K562 (cell line): ENCODE results near the gene HES5. TPM values are rescaled to one million over a fixed set of nuclear protein-coding genes. Genes with fewer than 3 reads are reported as not detected.

Source experiments
- ATAC-seq: fragments of 200-7000 bp; cut with Tn5 transposase; 3 replicates; pipeline ENCODE4 v1.9.1; 2020; ENCODE audit warnings: moderate library complexity
- BruUV-seq: library from RNA; stranded (reverse); fragments of 400-500 nt; replicated peaks from 2 replicates; lab custom pipeline; 2021; lab: Mats Ljungman, UMichigan
- CTCF ChIA-PET: fragments of 300-600 bp; formaldehyde crosslinking; extraction: SDS; loops from one replicate; lab custom pipeline; 2021; ENCODE audit warnings: low intra/inter-chr PET ratio; lab: Yijun Ruan, JAX
- POLR2A ChIA-PET: fragments of 300-600, 350-650 bp; sonication (Branson Sonifier 250); formaldehyde crosslinking; extraction: SDS; loops from one replicate; lab custom pipeline; 2021; ENCODE audit warnings: antibody characterized with exemption, inconsistent platforms; lab: Yijun Ruan, JAX
- DNase-seq, 4 experiments: peaks; one replicate each; pipeline versions ENCODE4 v3.0.0 to v3.0.0-alpha.2; 2011 to 2018; ENCODE audit warnings: low spot score in 3 of 4, mixed read lengths in 3 of 4; ENCODE audit errors: extremely low read depth in 1 of 4
- FAIRE-seq: peaks from 2 replicates; lab custom pipeline; 2011; peaks lifted over from hg19 to GRCh38; lab: Jason Lieb, UNC
- H2AFZ ChIP-seq: 2 replicates; pipeline ENCODE4 v1.6.0; 2011; ENCODE audit warnings: low read depth, low read length, control low read depth, inconsistent platforms
- H3K27ac ChIP-seq: fragments of 200-600 bp; 3 replicates; pipeline ENCODE4 v1.8.0; 2011; ENCODE audit warnings: low read depth, mild to moderate bottlenecking, control low read depth, inconsistent platforms, low read length, moderate library complexity, mixed read lengths; ENCODE audit errors: extremely low read depth
- H3K27me3 ChIP-seq, 2 experiments: fragments of 300-600 bp in 1 of 2; 2 replicates in 1 of 2; 3 replicates in 1 of 2; pipeline versions ENCODE4 v1.6.0 to v1.8.0; 2011; ENCODE audit warnings: inconsistent platforms in 2 of 2, low read length in 2 of 2, mild to moderate bottlenecking in 1 of 2, mixed read lengths in 1 of 2, moderate library complexity in 1 of 2; ENCODE audit not compliant: control insufficient read depth in 2 of 2, insufficient read depth in 2 of 2
- H3K36me3 ChIP-seq: fragments of 300-600 bp; 3 replicates; pipeline ENCODE4 v1.8.0; 2011; ENCODE audit warnings: mild to moderate bottlenecking, low read length, inconsistent platforms; ENCODE audit not compliant: control insufficient read depth, insufficient read depth
- H3K4me1 ChIP-seq, 2 experiments: fragments of 200-600 bp in 1 of 2; replicated peaks in 1 of 2; 2 replicates in 1 of 2; 3 replicates in 1 of 2; pipeline versions ENCODE4 v1.5.1 to v1.8.0; 2011; ENCODE audit warnings: inconsistent platforms in 2 of 2, low read length in 2 of 2, mild to moderate bottlenecking in 1 of 2, mixed read lengths in 1 of 2, moderate library complexity in 1 of 2; ENCODE audit not compliant: control insufficient read depth in 2 of 2, insufficient read depth in 2 of 2
- H3K4me2 ChIP-seq: 2 replicates; pipeline ENCODE4 v1.6.1; 2011; ENCODE audit warnings: low read length, control low read depth, inconsistent platforms, mixed read lengths; ENCODE audit not compliant: insufficient read depth
- H3K4me3 ChIP-seq: fragments of 200-600 bp; sonication (generic), shearing (Covaris generic); 2 replicates; pipeline ENCODE4 v1.5.1; 2016; ENCODE audit warnings: control low read depth, inconsistent platforms
- H3K79me2 ChIP-seq: fragments of 200-600 bp; 3 replicates; pipeline ENCODE4 v1.8.0; 2011; ENCODE audit warnings: low read length, inconsistent platforms; ENCODE audit not compliant: control insufficient read depth, insufficient read depth
- H3K9ac ChIP-seq, 2 experiments: 2 replicates each; pipeline versions ENCODE4 v1.6.0 to v1.6.1; 2011; ENCODE audit warnings: low read depth in 2 of 2, low read length in 2 of 2, control low read depth in 1 of 2, inconsistent platforms in 1 of 2, mild to moderate bottlenecking in 1 of 2, mixed read lengths in 1 of 2; ENCODE audit not compliant: insufficient read depth in 1 of 2
- H3K9me1 ChIP-seq: one replicate; pipeline ENCODE4 v1.6.0; 2011; ENCODE audit warnings: inconsistent platforms, mild to moderate bottlenecking, low read length, moderate library complexity; ENCODE audit not compliant: control insufficient read depth, insufficient read depth
- H3K9me3 ChIP-seq: replicated peaks from 2 replicates; pipeline ENCODE4 v1.5.1; 2011; ENCODE audit warnings: low read depth, low read length, inconsistent platforms; ENCODE audit not compliant: control insufficient read depth, insufficient read depth
- H4K20me1 ChIP-seq: replicated peaks from 2 replicates; pipeline ENCODE4 v1.6.1; 2011; ENCODE audit warnings: low read length, inconsistent platforms, mixed read lengths; ENCODE audit not compliant: control insufficient read depth, insufficient read depth
- E2F3 ChIP-seq: fragments of 250-450 bp; sonication (Bioruptor Pico); IDR thresholded peaks from 2 replicates; pipeline ENCODE4 v1.4.0; 2020; ENCODE audit warnings: mild to moderate bottlenecking
- GMEB1 ChIP-seq: fragments of 250-450 bp; sonication (Bioruptor Pico); IDR thresholded peaks from 2 replicates; pipeline ENCODE4 v1.4.0; 2020; ENCODE audit warnings: mild to moderate bottlenecking
- KAT8 ChIP-seq: fragments of 450-650 bp; IDR thresholded peaks from 2 replicates; pipeline ENCODE4 v1.6.1; 2016; ENCODE audit warnings: low read depth, mild to moderate bottlenecking
- NFIC ChIP-seq: fragments of 450-650 bp; IDR thresholded peaks from 2 replicates; pipeline ENCODE4 v1.6.1; 2017; ENCODE audit warnings: mild to moderate bottlenecking, inconsistent platforms
- NR3C1 ChIP-seq: sonication (generic); formaldehyde crosslinking; IDR thresholded peaks from 2 replicates; pipeline ENCODE4 v1.8.1; 2022; ENCODE audit warnings: missing genetic modification reagents
- PHF8 ChIP-seq: fragments of 200-600 bp; sonication (generic); IDR thresholded peaks from 2 replicates; pipeline ENCODE4 v1.6.1; 2012; ENCODE audit warnings: mixed run types, mild to moderate bottlenecking, inconsistent platforms, low read length, moderate library complexity, borderline replicate concordance
- RBFOX2 ChIP-seq: fragments of 200-400 bp; formaldehyde crosslinking; IDR thresholded peaks from 2 replicates; pipeline ENCODE4 v1.6.1; 2017; ENCODE audit warnings: low read depth, mild to moderate bottlenecking, low read length, moderate library complexity
- XRCC3 ChIP-seq: fragments of 450-650 bp; IDR thresholded peaks from 2 replicates; pipeline ENCODE4 v1.6.1; 2017; ENCODE audit warnings: mild to moderate bottlenecking, moderate library complexity
- ZBTB7A ChIP-seq: IDR thresholded peaks from 2 replicates; pipeline ENCODE4 v1.6.1; 2011; ENCODE audit warnings: low read depth, mild to moderate bottlenecking, low read length, moderate library complexity, borderline replicate concordance; ENCODE audit not compliant: control insufficient read depth
- ZBTB8A ChIP-seq: fragments of 450-650 bp; IDR thresholded peaks from 2 replicates; pipeline ENCODE4 v1.6.1; 2018; ENCODE audit warnings: mild to moderate bottlenecking, moderate library complexity; ENCODE audit not compliant: partially characterized antibody
- ZNF551 ChIP-seq: fragments of 250-450 bp; sonication (Bioruptor Pico); IDR thresholded peaks from 2 replicates; pipeline ENCODE4 v1.5.0; 2021; ENCODE audit warnings: mild to moderate bottlenecking, moderate library complexity
- WGBS: fragments of 100-300 bp; shearing (Covaris generic); methylation state at CpG from one replicate; pipeline ENCODE4 v1.1.6; 2016; ENCODE audit warnings: low coverage, mixed read lengths; ENCODE audit not compliant: insufficient coverage; ENCODE audit errors: missing lambda C conversion rate; 5-methylcytosine and 5-hydroxymethylcytosine counted together
- in situ Hi-C: fragments of 300-500 bp; cut with MboI; formaldehyde crosslinking; loops from 4 replicates; pipeline ENCODE4 v1.15.0; 2018; ENCODE audit warnings: inconsistent platforms, mixed read lengths
- intact Hi-C: fragments of 100-400 bp; cut with micrococcal nuclease; formaldehyde crosslinking; loops from 2 replicates; pipeline ENCODE4 v1.14.2; 2022
- polyA plus RNA-seq, 8 experiments: library from polyadenylated mRNA; depleted of rRNA in 4 of 8; stranded (reverse) in 5 of 8; unstranded in 3 of 8; fragments of >200 nt; fragmentation: Nextera tagmentation in 2 of 8; fragmentation: Illumina TruSeq in 1 of 8; extraction: Ambion mirVana in 2 of 8; extraction: Trizol in 1 of 8; gene quantifications; 2 replicates each; pipeline versions ENCODE4 v1.2.1 to v1.2.3, GENCODE V29; 2011 to 2014; ENCODE audit warnings: inconsistent platforms in 1 of 8, missing spikeins in 1 of 8
- total RNA-seq, 7 experiments: library from RNA; depleted of rRNA in 6 of 7; stranded (reverse); fragments of >200 nt in 6 of 7; fragmentation: Illumina TruSeq in 2 of 7; extraction: Trizol in 2 of 7; gene quantifications; 2 replicates each; pipeline versions ENCODE4 v1.2.1 to v1.2.3, GENCODE V29; 2011 to 2021; ENCODE audit warnings: low replicate concordance in 1 of 7
- TF ChIP-seq, protein P1 (sequence below): fragments of 200-800 bp; sonication (Bioruptor generic); IDR thresholded peaks from 2 replicates; pipeline ENCODE4 v1.6.1; 2017; ENCODE audit warnings: missing genetic modification characterization, missing compliant biosample characterization

The HES5 gene
- total and polyA plus RNA-seq, 9 of the 15 experiments (the other 6 are each of a cell fraction or from before 2014, with no cell fraction given) = not detected

DNA sequence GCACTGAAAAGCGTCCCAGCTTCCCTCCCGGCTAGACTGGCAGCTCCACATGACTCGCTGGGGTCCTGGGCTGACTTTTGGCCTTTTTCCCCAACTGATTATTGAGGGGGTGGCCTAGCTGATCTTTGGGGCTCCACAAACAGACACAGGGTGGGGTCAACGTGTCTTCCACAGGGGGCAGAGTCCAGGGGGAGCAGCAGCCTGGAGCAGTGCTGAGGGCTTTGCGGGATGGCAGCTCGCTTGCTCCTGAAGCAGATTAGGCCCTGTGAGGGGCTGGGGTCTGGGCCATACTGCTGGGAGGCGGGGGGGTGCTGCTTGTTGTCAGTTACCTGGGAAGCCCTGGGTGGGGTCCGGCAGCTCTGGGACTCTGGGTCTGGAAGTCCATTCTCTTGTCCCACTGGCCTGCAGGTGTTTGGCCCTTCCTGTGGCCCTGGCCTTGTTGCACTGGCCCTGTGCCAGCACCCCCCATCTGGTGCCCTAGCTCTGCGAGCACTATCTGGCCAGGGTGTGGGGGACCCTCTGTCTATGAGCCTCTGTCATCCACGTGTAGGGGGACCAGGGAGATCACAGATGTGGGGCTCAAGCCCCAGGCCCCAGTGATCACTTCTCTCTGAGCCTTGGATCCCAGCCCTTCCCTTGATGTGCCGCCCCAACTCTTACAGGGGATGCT, 12.3 kb upstream of the HES5 start:
- H3K27ac ChIP-seq = peak overlapping the region; percentile 63
- H3K36me3 ChIP-seq = no peaks in the 10 kb centered on the region
- CTCF ChIA-PET = no interaction called here
- H4K20me1 ChIP-seq = no peaks in the 10 kb centered on the region; the same call in 1 of the 2 replicates
- no peak overlapping the region; the same call in 1 of the 2 replicates for H3K4me2 ChIP-seq
- no peak overlapping the region for H3K4me3 ChIP-seq
- peaks cover 0 to 9% of the 10 kb centered on the region in 2 experiments; a peak in 2 of 5 replicates for H3K27me3 ChIP-seq
- H3K9me3 ChIP-seq = no peaks in the 10 kb centered on the region
- in situ Hi-C loops = loop anchor here (25.0 kb wide), 1 partner anchor 355 kb away; the partner anchor contains the start of gene FAAP20
- no TSS peak for BruUV-seq
- peaks cover 7% of the 10 kb centered on the region for H3K9me1 ChIP-seq
- 60% methylated on average over 10 of the region's 11 CpGs for WGBS
- POLR2A ChIA-PET = interaction anchor here (0.6 to 0.9 kb wide), 6 partner anchors 19 to 344 kb away, joined by 3 read pairs; no protein-coding TSS in a partner anchor
- intact Hi-C loops = loop anchor here (10.0 kb wide), 2 partner anchors 102 to 348 kb away; partner anchors contain the start of gene FAAP20
- H3K4me1 ChIP-seq = peaks cover 56 to 86% of the 10 kb centered on the region in 2 experiments
- ATAC-seq (no peak), DNase-seq (no peak), FAIRE-seq (peak; percentile 54)
- H2AFZ ChIP-seq = peak overlapping the region; percentile 78
- peaks cover 4% of the 10 kb centered on the region; the same call in 1 of the 3 replicates for H3K79me2 ChIP-seq
- peak overlapping the region; percentile 28 to 84 for H3K9ac ChIP-seq
- TF ChIP-seq XRCC3 (no peak), ZBTB7A (peak; percentile 42), PHF8 (peak; percentile 3; the same call in 1 of the 2 replicates), NFIC (peak; percentile 97), NR3C1 (CRISPR knock-in tag) (0 out of 2 replicates have a peak, but pooled peaks have one; percentile 35), ZBTB8A (no peak), KAT8 (no peak), GMEB1 (CRISPR knock-in tag) (no peak), RBFOX2 (0 out of 2 replicates have a peak, but pooled peaks have one; percentile 0), E2F3 (CRISPR knock-in tag) (no peak), ZNF551 (CRISPR knock-in tag) (no peak)
- TF ChIP-seq, protein P1, sequence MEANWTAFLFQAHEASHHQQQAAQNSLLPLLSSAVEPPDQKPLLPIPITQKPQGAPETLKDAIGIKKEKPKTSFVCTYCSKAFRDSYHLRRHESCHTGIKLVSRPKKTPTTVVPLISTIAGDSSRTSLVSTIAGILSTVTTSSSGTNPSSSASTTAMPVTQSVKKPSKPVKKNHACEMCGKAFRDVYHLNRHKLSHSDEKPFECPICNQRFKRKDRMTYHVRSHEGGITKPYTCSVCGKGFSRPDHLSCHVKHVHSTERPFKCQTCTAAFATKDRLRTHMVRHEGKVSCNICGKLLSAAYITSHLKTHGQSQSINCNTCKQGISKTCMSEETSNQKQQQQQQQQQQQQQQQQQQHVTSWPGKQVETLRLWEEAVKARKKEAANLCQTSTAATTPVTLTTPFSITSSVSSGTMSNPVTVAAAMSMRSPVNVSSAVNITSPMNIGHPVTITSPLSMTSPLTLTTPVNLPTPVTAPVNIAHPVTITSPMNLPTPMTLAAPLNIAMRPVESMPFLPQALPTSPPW (CRISPR knock-in tag) = 0 out of 2 replicates have a peak, but pooled peaks have one; percentile 5
